ENCODE data around the gene LAMB3.
A peak's percentile ranks its signal among the peaks of the same experiment; 100 is the strongest.

Gene LAMB3

GRCh38 chr1:209630383-209631225, 21.6 kb downstream of the LAMB3 start:
- DNase-seq: no peak

GRCh38 chr1:209629621-209630382, 22.4 kb downstream of the LAMB3 start:
- DNase-seq: no peak

- no peak for DNase-seq
These were observed 23.5 kb downstream of the LAMB3 start for GRCh38 chr1:209628618-209629299.

- DNase-seq: peak; percentile 87
These were observed 24.5 kb downstream of the LAMB3 start for GRCh38 chr1:209627732-209628196.

- no peak for DNase-seq
These were observed 25.0 kb downstream of the LAMB3 start for GRCh38 chr1:209627027-209627731.

GRCh38 chr1:209626346-209627026, 25.7 kb downstream of the LAMB3 start:
- no peak for DNase-seq

- DNase-seq: no peak
These were observed 26.4 kb downstream of the LAMB3 start for GRCh38 chr1:209625791-209626285.

- no peak for DNase-seq
These were observed 27.4 kb downstream of the LAMB3 start for GRCh38 chr1:209624558-209625549.

- DNase-seq: no peak
These were observed 29.1 kb downstream of the LAMB3 start for GRCh38 chr1:209622841-209623829.

GRCh38 chr1:209621741-209622655, 30.2 kb downstream of the LAMB3 start:
- DNase-seq: no peak

- no peak for DNase-seq
These were observed 30.9 kb downstream of the LAMB3 start for GRCh38 chr1:209621286-209621685.

- no peak for DNase-seq
These were observed 31.7 kb downstream of the LAMB3 start for GRCh38 chr1:209620487-209620884.

GRCh38 chr1:209619696-209620486, 32.3 kb downstream of the LAMB3 start:
- no peak for DNase-seq

- DNase-seq: no peak
These were observed 33.3 kb downstream of the LAMB3 start for GRCh38 chr1:209618756-209619420.

- DNase-seq: no peak
These were observed 33.9 kb downstream of the LAMB3 start for GRCh38 chr1:209618291-209618690.

GRCh38 chr1:209617755-209618154, 34.5 kb downstream of the LAMB3 start:
- DNase-seq: no peak
